HG03108 (cell line): ENCODE results near the gene ZMAT2.
"Not testable (repeated sequence)": the region's sequence is repeated elsewhere in the genome, so short reads cannot be mapped to it uniquely, and the experiment has no call there.

ENCODE experiments used
- ATAC-seq: cut with Tn5 transposase; IDR thresholded peaks from one replicate; pipeline ENCODE4 v1.9.1; 2021; ENCODE audit warnings: moderate library complexity; ENCODE audit not compliant: unreplicated experiment

Gene ZMAT2

GRCh38 chr5:140707812-140708211, 7.6 kb downstream of the ZMAT2 start:
- no peak for ATAC-seq

GRCh38 chr5:140708787-140709186, 8.5 kb downstream of the ZMAT2 start:
- ATAC-seq = not testable (repeated sequence)

GRCh38 chr5:140710899-140711552, 10.8 kb downstream of the ZMAT2 start:
- ATAC-seq = peak; percentile 89

- ATAC-seq = no peak
Measured at GRCh38 chr5:140711794-140712193, 11.5 kb downstream of the ZMAT2 start.

GRCh38 chr5:140713562-140714094, 13.4 kb downstream of the ZMAT2 start:
- ATAC-seq = no peak

GRCh38 chr5:140716238-140716637, 16.0 kb downstream of the ZMAT2 start:
- ATAC-seq = not testable (repeated sequence)

GRCh38 chr5:140718266-140718592, 18.0 kb downstream of the ZMAT2 start:
- ATAC-seq = no peak

- not testable (repeated sequence) for ATAC-seq
Measured at GRCh38 chr5:140720738-140721137, 20.5 kb downstream of the ZMAT2 start.

- not testable (repeated sequence) for ATAC-seq
Measured at GRCh38 chr5:140721395-140721794, 21.1 kb downstream of the ZMAT2 start.

GRCh38 chr5:140725799-140726471, 25.7 kb downstream of the ZMAT2 start:
- ATAC-seq = peak; percentile 91

GRCh38 chr5:140733098-140733497, 32.9 kb downstream of the ZMAT2 start:
- ATAC-seq = no peak

GRCh38 chr5:140734354-140734753, 34.1 kb downstream of the ZMAT2 start:
- no peak for ATAC-seq

- no peak for ATAC-seq
Measured at GRCh38 chr5:140737486-140737885, 37.2 kb downstream of the ZMAT2 start.

GRCh38 chr5:140741967-140742366, 41.7 kb downstream of the ZMAT2 start:
- no peak for ATAC-seq

GRCh38 chr5:140753561-140753960, 53.3 kb downstream of the ZMAT2 start:
- ATAC-seq = no peak
